B cell (primary cell): ENCODE data around the gene LDLRAD3.

ENCODE experiments used
- CTCF ChIP-seq: fragments of 200-600 bp; IDR thresholded peaks from one replicate; pipeline ENCODE4 v1.8.0; 2022; ENCODE audit warnings: antibody characterized with exemption, mild to moderate bottlenecking
- EZH2 ChIP-seq: IDR thresholded peaks from 2 replicates; pipeline ENCODE4 v1.6.1; 2012; ENCODE audit warnings: borderline replicate concordance, low read depth, mild to moderate bottlenecking, moderate library complexity, low read length; ENCODE audit not compliant: insufficient read depth, poor library complexity, severe bottlenecking

GRCh38 chr11:36210529-36210928 is 266.7 kb downstream of the LDLRAD3 start:
- no peak for TF ChIP-seq CTCF
- no peak for TF ChIP-seq EZH2
